ENCODE measurements around the gene PDPR. TPM values are rescaled to one million over a fixed set of nuclear protein-coding genes. Genes with fewer than 3 reads are reported as not detected.
A peak's percentile ranks its signal among the peaks of the same experiment; 100 is the strongest.
"Not testable (repeated sequence)": the region's sequence is repeated elsewhere in the genome, so short reads cannot be mapped to it uniquely, and the experiment has no call there.

The PDPR gene
- total and polyA plus RNA-seq, 2 experiments from 2014 or later: 8.7 to 35.0 TPM

GRCh38 chr16:70190574-70190973, 76.4 kb downstream of the PDPR start:
- H3K4me1 ChIP-seq (ENCODE audit: low read depth); H3K4me3 ChIP-seq; H3K36me3 ChIP-seq; H3K9me3 ChIP-seq (ENCODE audit: low read depth); H3K27me3 ChIP-seq; H3K27ac ChIP-seq; DNase-seq (ENCODE audit: low read depth in 1 of 2, low spot score in 1 of 2): not testable (repeated sequence)

- H3K4me3 ChIP-seq; H3K4me1 ChIP-seq (ENCODE audit: low read depth); H3K9me3 ChIP-seq (ENCODE audit: low read depth); H3K27ac ChIP-seq; DNase-seq (ENCODE audit: low read depth in 1 of 2, low spot score in 1 of 2); H3K36me3 ChIP-seq; H3K27me3 ChIP-seq: not testable (repeated sequence)
Observed at GRCh38 chr16:70196683-70197300, 82.7 kb downstream of the PDPR start.

- not testable (repeated sequence) for H3K4me1 ChIP-seq (ENCODE audit: low read depth); H3K27me3 ChIP-seq; DNase-seq (ENCODE audit: low read depth in 1 of 2, low spot score in 1 of 2); H3K36me3 ChIP-seq; H3K9me3 ChIP-seq (ENCODE audit: low read depth); H3K4me3 ChIP-seq; H3K27ac ChIP-seq
Observed at GRCh38 chr16:70197611-70198010, 83.5 kb downstream of the PDPR start.

GRCh38 chr16:70198230-70198629, 84.1 kb downstream of the PDPR start:
- not testable (repeated sequence) for H3K36me3 ChIP-seq; H3K27me3 ChIP-seq; H3K4me1 ChIP-seq (ENCODE audit: low read depth); H3K4me3 ChIP-seq; H3K9me3 ChIP-seq (ENCODE audit: low read depth); DNase-seq (ENCODE audit: low read depth in 1 of 2, low spot score in 1 of 2); H3K27ac ChIP-seq

GRCh38 chr16:70198666-70199065, 84.5 kb downstream of the PDPR start:
- not testable (repeated sequence) for H3K9me3 ChIP-seq (ENCODE audit: low read depth); H3K4me1 ChIP-seq (ENCODE audit: low read depth); H3K4me3 ChIP-seq; H3K36me3 ChIP-seq; H3K27me3 ChIP-seq; H3K27ac ChIP-seq
- DNase-seq (ENCODE audit: low read depth in 1 of 2, low spot score in 1 of 2): peak in 1 of 2 donors; percentile 65

GRCh38 chr16:70199170-70199569, 85.0 kb downstream of the PDPR start:
- H3K9me3 ChIP-seq (ENCODE audit: low read depth); H3K36me3 ChIP-seq; H3K27ac ChIP-seq; H3K27me3 ChIP-seq; H3K4me3 ChIP-seq; DNase-seq (ENCODE audit: low read depth in 1 of 2, low spot score in 1 of 2); H3K4me1 ChIP-seq (ENCODE audit: low read depth): not testable (repeated sequence)

- not testable (repeated sequence) for H3K9me3 ChIP-seq (ENCODE audit: low read depth)
Observed at GRCh38 chr16:70200063-70200462, 85.9 kb downstream of the PDPR start.

GRCh38 chr16:70203508-70203907, 89.4 kb downstream of the PDPR start:
- not testable (repeated sequence) for H3K9me3 ChIP-seq (ENCODE audit: low read depth); DNase-seq (ENCODE audit: low read depth in 1 of 2, low spot score in 1 of 2); H3K27ac ChIP-seq; H3K4me1 ChIP-seq (ENCODE audit: low read depth); H3K36me3 ChIP-seq; H3K27me3 ChIP-seq; H3K4me3 ChIP-seq

More at GRCh38 chr16:70200063-70200462, 85.9 kb downstream of the PDPR start:
- not testable (repeated sequence) for H3K27me3 ChIP-seq; H3K4me3 ChIP-seq; DNase-seq (ENCODE audit: low read depth in 1 of 2, low spot score in 1 of 2); H3K27ac ChIP-seq; H3K36me3 ChIP-seq; H3K4me1 ChIP-seq (ENCODE audit: low read depth)

- not testable (repeated sequence) for H3K27me3 ChIP-seq; H3K27ac ChIP-seq; H3K36me3 ChIP-seq; H3K9me3 ChIP-seq (ENCODE audit: low read depth); H3K4me3 ChIP-seq; DNase-seq (ENCODE audit: low read depth in 1 of 2, low spot score in 1 of 2); H3K4me1 ChIP-seq (ENCODE audit: low read depth)
Observed at GRCh38 chr16:70204010-70204409, 89.9 kb downstream of the PDPR start.

GRCh38 chr16:70204668-70205405, 90.7 kb downstream of the PDPR start:
- H3K4me3 ChIP-seq; DNase-seq (ENCODE audit: low read depth in 1 of 2, low spot score in 1 of 2); H3K9me3 ChIP-seq (ENCODE audit: low read depth); H3K36me3 ChIP-seq; H3K4me1 ChIP-seq (ENCODE audit: low read depth); H3K27ac ChIP-seq; H3K27me3 ChIP-seq: not testable (repeated sequence)

- H3K4me3 ChIP-seq; DNase-seq (ENCODE audit: low read depth in 1 of 2, low spot score in 1 of 2); H3K27ac ChIP-seq; H3K27me3 ChIP-seq; H3K36me3 ChIP-seq; H3K4me1 ChIP-seq (ENCODE audit: low read depth); H3K9me3 ChIP-seq (ENCODE audit: low read depth): not testable (repeated sequence)
Observed at GRCh38 chr16:70206382-70206781, 92.2 kb downstream of the PDPR start.

Other genes starting within 250 kb of the PDPR start
- 0.09 TPM in 1 of 2 replicates, not detected in the other for gene CLEC18A, start 163.0 kb upstream of the PDPR start, total RNA-seq
- gene CLEC18A, start 163.0 kb upstream of the PDPR start, polyA plus RNA-seq: 0.40 and 0.55 TPM in 2 replicates
- gene CLEC18C, start 59.5 kb downstream of the PDPR start, total RNA-seq: 0.36 and 1.1 TPM in 2 replicates
- not detected in 2 replicates for gene CLEC18C, start 59.5 kb downstream of the PDPR start, polyA plus RNA-seq
- gene EXOSC6, start 137.6 kb downstream of the PDPR start, total RNA-seq: 25.2 and 26.8 TPM in 2 replicates
- gene EXOSC6, start 137.6 kb downstream of the PDPR start, polyA plus RNA-seq: 24.6 and 38.0 TPM in 2 replicates
- 74.6 and 81.4 TPM in 2 replicates for gene AARS1, start 175.2 kb downstream of the PDPR start, total RNA-seq
- 102 and 114 TPM in 2 replicates for gene AARS1, start 175.2 kb downstream of the PDPR start, polyA plus RNA-seq
- gene DDX19B, start 184.9 kb downstream of the PDPR start, total RNA-seq: 40.1 and 40.2 TPM in 2 replicates
- gene DDX19B, start 184.9 kb downstream of the PDPR start, polyA plus RNA-seq: 39.7 and 55.5 TPM in 2 replicates
- gene DDX19A, start 232.6 kb downstream of the PDPR start, total RNA-seq: 67.5 and 69.8 TPM in 2 replicates
- gene DDX19A, start 232.6 kb downstream of the PDPR start, polyA plus RNA-seq: 54.3 and 63.6 TPM in 2 replicates